ENCODE results near the gene RREB1. TPM values are rescaled to one million over a fixed set of nuclear protein-coding genes. Genes with fewer than 3 reads are reported as not detected.

RREB1 gene
- total RNA-seq, 1 donor from 2014 or later = 15.9 TPM

GRCh38 chr6:7247828-7248227, 140.1 kb downstream of the RREB1 start:
- no peak for TF ChIP-seq CTCF (conservative IDR thresholded peaks at IDR 0.05; ENCODE audit: low read depth, low read length)
- no peak for DNase-seq (ENCODE audit: low read depth)
- no peak overlapping the region for H3K4me3 ChIP-seq (ENCODE audit: low read depth, low read length)

DNA sequence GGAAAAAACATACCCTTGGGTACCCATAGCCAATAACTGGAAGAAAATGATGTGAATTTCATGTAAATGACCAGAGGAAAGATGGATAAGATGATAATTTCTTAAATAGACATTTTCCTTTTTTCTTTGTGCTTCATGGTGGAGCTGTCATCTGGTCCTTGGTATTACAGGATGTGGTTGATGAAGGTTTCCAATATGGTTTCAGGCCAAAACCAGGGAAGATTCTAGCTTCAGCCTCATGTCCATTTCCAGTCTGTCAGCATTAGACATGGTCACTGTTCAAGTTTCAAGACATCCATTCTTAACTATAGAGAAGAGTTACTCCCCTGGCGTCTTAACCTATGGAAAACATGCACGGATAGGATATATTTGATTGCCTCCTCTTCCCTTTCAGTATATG, 141.6 kb downstream of the RREB1 start:
- no peak overlapping the region for H3K4me3 ChIP-seq (ENCODE audit: low read depth, low read length)
- TF ChIP-seq CTCF (conservative IDR thresholded peaks at IDR 0.05; ENCODE audit: low read depth, low read length) = no peak
- no peak for DNase-seq (ENCODE audit: low read depth)

- no peak for DNase-seq (ENCODE audit: low read depth)
- no peak for TF ChIP-seq CTCF (conservative IDR thresholded peaks at IDR 0.05; ENCODE audit: low read depth, low read length)
- H3K4me3 ChIP-seq (ENCODE audit: low read depth, low read length) = no peak overlapping the region
Observed at GRCh38 chr6:7249946-7250643, 142.3 kb downstream of the RREB1 start.

- no peak for TF ChIP-seq CTCF (conservative IDR thresholded peaks at IDR 0.05; ENCODE audit: low read depth, low read length)
- DNase-seq (ENCODE audit: low read depth) = no peak
Observed at GRCh38 chr6:7250812-7251211, 143.1 kb downstream of the RREB1 start.

GRCh38 chr6:7251646-7252260, 144.0 kb downstream of the RREB1 start:
- H3K4me3 ChIP-seq (ENCODE audit: low read depth, low read length) = no peak overlapping the region
- TF ChIP-seq CTCF (conservative IDR thresholded peaks at IDR 0.05; ENCODE audit: low read depth, low read length) = no peak
- no peak for DNase-seq (ENCODE audit: low read depth)

More at GRCh38 chr6:7250812-7251211, 143.1 kb downstream of the RREB1 start:
- H3K4me3 ChIP-seq (ENCODE audit: low read depth, low read length) = no peak overlapping the region

GRCh38 chr6:7252390-7252789, 144.6 kb downstream of the RREB1 start:
- H3K4me3 ChIP-seq (ENCODE audit: low read depth, low read length) = no peak overlapping the region
- no peak for TF ChIP-seq CTCF (conservative IDR thresholded peaks at IDR 0.05; ENCODE audit: low read depth, low read length)
- DNase-seq (ENCODE audit: low read depth) = no peak
